Breast epithelium (tissue), 3 donors: Measurements from ENCODE around the gene ITGB1BP1.

ENCODE experiments used
- POLR2A ChIP-seq: fragments of 450-650 bp; IDR thresholded peaks from one replicate; pipeline ENCODE4 v1.6.1; 2016; ENCODE audit warnings: antibody characterized with exemption, mild to moderate bottlenecking, moderate library complexity
- TF ChIP-seq, protein P1 (sequence below), 3 donors: fragments of 450-650 bp; IDR thresholded peaks; one replicate each; pipeline ENCODE4 v1.5.1; 2016 to 2017; ENCODE audit warnings: antibody characterized with exemption in 3 of 3, mild to moderate bottlenecking in 3 of 3, moderate library complexity in 3 of 3

DNA sequence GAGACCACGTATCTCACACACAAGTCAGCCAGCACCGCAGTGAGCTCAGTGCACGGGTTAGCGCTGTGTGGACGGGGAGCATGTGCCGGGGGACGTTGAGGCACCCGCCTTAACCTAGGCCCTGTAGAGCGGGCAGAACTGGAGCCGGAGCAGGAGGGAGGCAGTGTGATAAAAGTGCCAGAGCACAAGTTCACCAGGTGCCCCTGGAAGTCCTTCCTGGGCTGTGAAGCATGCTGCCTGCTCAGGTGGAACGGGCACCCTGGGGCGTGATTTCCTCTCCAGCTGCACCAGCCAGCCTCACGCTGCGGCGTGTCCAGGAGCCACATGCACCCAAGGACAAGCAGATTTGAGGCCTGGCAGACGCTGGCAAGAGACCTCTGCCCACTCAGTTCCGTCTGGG lies 50.3 kb downstream of the ITGB1BP1 start:
- TF ChIP-seq POLR2A: no peak
- TF ChIP-seq, protein P1, sequence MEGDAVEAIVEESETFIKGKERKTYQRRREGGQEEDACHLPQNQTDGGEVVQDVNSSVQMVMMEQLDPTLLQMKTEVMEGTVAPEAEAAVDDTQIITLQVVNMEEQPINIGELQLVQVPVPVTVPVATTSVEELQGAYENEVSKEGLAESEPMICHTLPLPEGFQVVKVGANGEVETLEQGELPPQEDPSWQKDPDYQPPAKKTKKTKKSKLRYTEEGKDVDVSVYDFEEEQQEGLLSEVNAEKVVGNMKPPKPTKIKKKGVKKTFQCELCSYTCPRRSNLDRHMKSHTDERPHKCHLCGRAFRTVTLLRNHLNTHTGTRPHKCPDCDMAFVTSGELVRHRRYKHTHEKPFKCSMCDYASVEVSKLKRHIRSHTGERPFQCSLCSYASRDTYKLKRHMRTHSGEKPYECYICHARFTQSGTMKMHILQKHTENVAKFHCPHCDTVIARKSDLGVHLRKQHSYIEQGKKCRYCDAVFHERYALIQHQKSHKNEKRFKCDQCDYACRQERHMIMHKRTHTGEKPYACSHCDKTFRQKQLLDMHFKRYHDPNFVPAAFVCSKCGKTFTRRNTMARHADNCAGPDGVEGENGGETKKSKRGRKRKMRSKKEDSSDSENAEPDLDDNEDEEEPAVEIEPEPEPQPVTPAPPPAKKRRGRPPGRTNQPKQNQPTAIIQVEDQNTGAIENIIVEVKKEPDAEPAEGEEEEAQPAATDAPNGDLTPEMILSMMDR (IDR thresholded peaks at IDR 0.05): no peak
